GF-D8 (cell line): Measurements from ENCODE around the gene AKR1E2.

ENCODE experiments used
- DNase-seq: peaks from one replicate; lab custom pipeline; 2025; lab: John Stamatoyannopoulos, UW

The AKR1E2 gene

DNA sequence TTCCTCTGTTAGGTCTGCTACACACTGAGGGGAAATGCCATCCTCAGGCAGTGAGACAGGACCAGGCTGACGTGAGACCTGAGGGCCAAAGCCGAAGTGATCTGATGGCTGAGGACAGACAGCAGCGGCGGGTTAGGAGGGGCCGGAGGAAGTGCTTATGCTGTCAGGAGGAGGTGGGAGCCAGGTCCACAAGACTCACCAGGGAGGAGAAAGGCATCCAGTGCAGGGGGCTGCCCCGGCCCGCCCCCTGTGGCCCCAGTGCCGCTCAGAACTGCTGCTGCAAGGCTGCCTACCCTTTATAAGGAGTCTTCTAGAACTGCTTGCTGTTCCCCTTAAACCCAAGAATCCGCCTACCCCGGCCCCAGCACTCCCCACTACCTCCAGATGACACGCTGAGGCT lies 19.8 kb downstream of the AKR1E2 start:
- DNase-seq, result no peak

DNA sequence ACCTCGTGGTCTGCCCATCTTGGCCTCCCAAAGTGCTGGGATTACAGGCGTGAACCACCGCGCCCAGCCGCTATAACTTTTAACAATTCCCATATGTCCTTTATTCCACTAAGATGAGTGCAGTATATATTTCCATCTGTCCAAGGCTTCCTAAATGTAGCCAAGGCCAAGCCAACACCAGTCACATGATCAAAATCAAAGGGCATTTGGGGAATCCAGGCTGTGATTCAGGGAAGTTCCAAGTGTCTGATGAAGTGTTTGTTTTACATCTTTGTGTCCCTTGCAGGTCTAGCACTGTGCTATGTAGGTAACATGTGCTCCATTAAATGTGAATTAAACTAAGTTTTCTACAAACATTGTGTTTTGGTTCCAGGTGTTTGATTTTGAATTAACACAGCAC lies 20.8 kb downstream of the AKR1E2 start:
- no peak for DNase-seq

DNA sequence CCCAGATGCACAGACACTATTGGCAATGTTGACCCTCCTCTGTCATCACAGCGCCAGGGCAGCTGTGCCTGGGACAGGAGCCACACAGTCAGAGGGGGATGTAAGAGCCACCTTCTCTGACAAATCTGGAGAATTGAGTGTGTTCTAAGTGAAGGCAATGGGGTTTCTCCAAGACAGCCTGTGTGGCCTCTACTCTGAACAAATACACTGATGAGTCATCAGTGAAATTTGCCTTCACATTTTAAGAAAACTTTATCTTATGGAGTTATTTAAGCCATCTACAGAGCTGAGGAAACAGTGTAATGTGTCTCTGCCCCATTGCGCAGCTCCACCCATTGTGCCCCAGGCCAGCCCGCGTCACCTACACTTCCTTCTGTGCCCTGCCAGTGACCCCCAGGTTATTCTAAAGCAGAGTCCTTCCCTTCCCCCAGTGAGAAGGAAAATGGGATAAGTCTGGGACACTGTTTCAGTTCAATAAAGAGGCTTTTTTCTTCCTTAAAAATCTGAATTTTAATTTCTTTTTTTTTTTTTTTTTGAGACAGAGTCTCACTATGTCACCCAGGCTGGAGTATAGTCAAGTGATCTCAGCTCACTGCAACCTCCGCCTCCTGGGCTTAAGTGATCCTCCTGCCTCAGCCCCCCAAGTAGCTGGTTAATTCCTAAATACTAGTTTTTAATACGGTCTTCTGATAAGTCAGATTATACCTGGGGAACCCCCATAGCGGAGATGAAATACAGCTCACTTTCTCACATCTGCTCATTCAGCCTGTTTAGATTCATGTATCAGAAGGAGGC lies 21.8 kb downstream of the AKR1E2 start:
- no peak for DNase-seq

DNA sequence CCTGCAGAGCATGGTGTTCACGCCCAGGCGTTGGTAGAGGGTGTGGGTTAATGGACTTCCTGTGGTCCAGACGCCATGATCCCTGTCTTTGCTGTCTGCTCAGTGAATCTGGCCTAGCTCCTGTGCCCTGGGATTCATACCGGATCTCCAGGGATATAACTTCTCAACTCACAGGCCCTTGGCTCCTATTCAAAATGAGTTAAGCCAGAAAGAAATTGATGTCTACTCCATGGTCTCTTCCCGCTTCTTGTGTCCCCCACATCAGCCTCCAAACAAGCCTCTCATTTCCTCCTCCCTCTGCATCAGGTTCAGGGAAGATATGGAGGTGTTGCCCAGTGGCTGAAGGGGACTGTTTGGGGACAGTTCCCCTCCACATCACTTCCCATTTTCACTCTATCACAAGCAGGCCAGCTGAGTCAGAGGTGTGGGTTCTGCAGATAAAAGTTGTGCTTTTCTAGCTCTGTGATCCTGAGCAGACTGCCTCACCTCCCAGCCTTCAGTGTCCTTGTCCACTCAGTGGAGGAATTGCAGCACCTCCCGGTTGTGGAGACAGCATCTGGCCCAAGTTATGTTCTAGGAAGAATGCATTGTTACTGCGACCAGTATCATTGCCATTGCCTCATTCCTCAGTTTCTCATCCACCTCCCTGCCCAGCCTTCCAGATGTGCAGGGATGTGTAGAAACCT lies 22.5 kb downstream of the AKR1E2 start:
- no peak for DNase-seq

DNA sequence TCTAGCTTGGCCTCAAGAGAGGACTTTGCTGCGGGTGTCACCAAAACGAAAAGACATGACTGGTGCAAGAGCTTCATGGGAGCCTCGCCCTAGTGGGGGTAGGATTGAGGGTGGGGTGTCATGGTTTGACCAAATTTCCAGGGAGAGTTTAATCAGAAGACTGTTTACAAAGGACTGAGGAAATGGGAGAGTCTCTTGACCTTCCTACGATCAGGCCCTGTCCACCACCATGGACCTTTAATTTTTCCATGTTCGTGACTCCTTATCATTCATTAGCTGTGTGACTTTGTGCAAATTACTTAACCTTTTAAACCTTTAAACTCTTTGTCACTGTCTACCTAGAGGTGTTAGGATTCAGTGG lies 23.0 kb downstream of the AKR1E2 start:
- DNase-seq, result no peak

DNA sequence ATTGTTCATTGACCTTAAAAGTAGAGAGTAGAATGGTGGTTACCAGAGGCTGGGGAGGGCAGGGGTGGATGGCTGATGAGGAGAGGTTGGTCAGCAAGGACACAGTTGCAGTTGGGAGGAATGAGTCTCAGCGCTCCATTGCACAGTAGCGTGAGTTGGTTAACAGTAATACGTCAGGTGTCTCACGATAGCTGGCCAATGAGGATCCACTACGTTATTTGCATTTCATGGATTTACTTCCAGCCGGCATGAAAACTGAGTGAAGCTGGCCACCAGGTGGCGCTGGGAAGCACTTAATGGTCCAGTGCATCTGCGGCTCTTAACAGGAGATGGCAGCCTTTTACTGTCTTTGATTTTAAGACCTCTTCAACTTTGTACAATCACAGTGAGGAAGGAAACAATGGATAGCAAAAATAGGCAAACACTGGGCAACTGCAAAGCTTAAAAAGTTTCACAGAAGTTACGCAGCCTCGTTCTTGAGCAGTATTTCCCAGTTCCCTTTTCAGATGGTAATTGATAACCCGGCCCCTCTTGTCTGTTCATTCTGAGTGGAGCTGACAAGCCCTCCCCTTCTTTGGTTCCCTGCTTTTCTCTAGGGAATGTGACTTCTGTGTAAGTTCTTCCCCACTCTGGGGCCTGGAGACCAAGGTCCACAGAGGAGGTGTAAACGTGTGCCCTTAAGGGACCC lies 23.7 kb downstream of the AKR1E2 start:
- peak; percentile 49 for DNase-seq

DNA sequence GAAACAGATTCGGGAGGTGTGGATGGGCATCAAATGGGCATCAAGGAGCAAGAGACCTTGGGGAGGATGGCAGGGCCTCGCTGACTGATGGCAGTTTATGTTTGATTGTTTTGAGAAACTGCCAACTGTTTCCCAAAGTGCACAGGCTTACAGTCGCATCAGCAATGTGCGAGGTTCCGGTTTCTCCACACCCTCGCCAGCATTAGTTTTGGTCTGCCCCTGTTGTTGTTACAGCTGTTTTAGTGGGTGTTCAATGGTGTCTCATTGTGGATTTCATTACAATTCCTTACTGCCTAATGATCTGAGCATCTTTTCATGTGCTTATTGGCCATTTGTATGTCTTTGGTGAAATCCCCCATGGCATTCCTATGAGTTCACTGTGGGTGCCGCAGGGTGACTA lies 24.4 kb downstream of the AKR1E2 start:
- no peak for DNase-seq

DNA sequence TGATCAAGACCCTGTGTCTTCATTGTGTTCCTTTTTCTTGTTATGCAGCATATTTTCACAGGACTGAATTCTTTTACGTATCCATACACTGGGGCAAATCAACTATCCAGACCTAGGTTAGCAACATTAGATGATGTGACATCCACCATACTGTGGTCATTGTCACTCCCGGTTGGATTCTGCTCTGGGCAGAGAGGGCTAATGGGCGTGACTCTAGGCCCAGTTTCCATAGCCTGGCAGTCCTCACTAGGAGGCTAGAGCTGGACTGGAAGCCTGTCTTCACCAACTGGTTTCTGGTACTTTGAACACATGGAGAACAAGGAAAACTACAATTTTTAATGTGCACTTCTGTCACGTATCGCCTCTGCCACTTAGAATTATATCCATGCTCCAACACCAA lies 25.2 kb downstream of the AKR1E2 start:
- no peak for DNase-seq

DNA sequence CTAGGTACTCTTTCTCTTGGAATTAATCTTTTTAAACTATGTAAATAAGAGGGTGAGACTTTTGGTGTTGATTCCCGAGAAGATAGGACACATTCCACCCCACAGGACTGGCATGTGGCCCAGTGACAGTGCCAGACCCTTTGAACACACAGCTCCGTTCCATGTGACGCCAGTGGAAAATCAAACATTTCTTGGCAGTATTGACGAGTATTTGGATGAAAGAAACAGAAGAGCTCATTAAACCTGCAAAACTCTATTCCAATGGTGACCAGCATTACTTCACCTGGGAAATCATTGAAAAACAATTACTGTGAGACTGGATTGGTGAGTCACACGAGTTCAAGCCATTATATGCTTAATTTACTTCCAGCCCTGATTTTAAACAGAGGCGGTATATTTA lies 25.8 kb downstream of the AKR1E2 start:
- DNase-seq, result no peak

DNA sequence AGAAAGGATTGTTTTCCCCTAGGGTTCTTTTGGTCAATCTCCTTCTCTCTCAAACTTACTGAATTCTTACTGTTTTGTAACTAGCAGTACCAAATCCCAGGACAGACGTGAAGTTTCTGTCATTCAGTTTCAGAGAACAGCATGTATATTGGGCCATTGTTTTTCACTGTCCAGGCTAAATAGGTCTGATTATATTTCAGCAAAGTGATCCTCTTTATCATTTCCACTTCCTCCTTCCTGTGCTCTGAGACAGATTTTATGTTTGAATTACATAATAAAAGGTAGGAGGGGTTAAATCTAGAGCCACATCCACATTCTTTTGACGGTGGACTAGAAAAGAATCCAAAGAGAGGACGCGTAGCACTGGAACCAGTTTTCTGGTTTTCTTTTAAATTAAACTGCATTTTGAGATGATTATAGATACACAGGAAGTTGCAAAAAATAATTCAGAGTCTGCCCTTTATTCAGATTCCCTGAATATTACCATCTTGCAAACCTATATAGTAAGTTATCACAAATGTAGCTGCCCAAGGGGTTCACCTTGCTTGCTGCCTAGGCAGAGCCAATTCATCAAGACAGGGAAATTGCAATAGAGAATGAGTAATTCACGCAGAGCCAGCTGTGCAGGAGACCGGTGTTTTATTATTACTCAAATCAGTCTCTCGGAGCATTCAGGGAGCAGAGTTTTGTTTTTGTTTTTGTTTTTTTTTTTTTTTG lies 40.1 kb downstream of the AKR1E2 start:
- DNase-seq, result no peak

DNA sequence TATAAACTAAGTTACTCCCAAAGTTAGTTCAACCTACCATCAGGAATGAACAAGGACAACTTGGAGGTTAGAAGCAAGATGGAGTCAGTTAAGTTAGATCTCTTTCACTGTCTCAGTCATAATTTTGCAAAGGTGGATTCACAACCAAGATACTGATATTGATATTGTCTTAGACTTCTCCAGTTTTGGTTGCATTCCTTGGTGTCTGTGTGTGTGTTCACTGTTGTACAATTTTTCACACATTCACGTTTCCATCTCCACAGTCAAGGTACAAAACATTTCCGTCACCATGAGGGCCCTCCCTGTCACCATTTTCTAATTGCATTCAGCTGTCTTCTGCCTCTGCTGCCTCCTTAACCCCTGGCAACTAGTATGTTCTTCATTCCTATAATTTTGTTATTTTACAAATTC lies 41.1 kb downstream of the AKR1E2 start:
- no peak for DNase-seq

DNA sequence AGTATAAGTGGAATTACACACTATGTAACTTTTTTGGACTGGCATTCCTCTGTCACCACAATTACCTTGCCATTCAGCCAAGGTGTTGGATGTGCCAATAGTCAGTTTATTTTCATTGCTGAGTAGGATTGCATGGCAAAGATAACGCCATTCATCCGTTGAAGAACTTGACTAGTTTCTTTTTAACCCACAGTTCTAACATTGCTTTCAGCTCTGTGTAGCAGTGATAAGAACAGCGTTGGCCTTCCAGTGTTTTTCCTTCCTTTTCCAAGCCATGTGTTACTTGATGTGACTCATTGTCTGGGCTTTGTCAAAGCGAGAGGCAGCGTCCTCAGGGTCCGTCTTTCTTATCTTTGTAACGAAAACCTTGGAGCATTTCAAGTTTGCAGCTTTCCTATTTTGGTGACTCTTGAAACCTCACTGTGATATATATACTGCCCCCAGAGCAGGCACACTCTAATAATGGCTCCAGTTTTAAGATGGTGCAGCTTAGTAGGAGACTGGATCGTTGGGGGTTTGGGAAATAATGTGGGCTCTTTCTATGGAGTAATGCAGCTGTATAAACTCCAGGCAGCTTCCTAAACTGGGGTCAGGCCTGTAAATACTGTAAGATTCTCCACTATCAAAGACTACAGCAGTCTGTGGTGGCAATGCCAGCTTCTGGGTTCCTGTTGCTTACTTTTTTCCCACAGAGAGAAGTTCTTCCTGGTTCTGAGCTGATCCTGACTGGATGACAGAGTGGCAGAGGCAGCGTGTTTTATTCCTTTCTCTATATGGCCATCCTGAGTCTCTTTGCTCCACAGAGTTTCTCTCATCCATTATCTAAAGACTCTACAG lies 41.7 kb downstream of the AKR1E2 start:
- no peak for DNase-seq

DNA sequence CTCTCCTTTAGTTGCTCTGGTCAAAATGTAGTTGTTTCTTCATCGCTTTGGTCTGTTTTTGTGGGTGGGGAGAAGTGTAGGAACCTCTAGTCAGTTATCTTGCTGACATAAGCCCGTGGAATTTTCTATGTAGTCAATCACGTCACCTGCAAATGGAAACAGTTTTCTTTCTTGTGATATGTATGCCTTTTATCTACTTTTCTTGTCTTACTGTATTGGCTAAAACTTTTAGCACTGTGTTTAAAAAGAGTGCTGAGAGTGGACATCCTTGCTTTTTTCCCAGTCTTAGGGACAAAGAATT lies 42.3 kb downstream of the AKR1E2 start:
- no peak for DNase-seq

DNA sequence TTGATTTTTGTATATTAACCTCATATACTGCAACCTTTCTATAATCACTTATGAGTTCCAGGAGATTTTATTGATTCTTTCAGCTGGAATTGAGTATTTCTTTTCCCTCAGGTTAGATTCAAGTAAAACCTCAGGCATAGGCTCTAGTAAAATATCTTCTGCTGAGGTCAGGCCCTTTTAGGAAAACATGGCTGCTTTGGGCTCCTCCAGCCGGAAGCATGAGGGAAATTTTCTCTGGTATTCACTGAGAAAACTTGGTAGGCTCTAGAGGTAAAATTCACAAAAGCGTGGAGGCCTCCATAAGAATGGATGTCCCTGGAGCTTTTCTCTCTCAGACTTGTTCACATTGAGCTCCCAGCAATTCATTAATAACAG lies 56.7 kb downstream of the AKR1E2 start:
- no peak for DNase-seq

DNA sequence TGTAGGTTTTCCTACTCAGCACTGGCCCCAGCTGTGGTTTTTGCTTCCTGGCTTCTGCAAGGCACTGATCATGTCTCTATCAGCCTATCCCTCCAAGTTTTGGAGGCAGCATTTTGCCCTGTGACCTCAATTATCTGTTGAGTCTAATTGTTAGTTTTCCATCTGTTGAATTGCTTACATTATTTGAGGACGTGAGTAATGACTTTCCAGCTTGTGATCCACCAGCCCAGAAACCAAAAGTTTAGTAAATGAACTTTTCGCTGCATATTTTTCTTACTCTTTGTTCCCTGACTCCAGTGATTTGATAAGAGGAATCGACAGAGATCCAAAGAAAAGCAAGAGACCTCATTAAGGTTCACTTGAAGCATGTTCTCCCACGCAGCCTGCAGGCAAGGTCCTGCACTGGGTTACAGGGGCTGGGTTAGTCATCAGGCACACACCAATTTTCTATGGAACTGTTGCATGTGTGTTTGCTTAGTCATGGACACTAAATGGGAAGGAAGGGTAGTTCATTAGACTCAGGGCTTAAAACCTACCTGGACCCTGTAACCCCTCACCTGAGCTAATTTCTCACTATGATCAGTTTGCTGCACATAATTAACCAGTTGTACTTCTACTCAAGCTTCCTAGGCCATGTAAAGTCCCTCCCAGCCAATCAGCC lies 57.2 kb downstream of the AKR1E2 start:
- DNase-seq, result no peak

DNA sequence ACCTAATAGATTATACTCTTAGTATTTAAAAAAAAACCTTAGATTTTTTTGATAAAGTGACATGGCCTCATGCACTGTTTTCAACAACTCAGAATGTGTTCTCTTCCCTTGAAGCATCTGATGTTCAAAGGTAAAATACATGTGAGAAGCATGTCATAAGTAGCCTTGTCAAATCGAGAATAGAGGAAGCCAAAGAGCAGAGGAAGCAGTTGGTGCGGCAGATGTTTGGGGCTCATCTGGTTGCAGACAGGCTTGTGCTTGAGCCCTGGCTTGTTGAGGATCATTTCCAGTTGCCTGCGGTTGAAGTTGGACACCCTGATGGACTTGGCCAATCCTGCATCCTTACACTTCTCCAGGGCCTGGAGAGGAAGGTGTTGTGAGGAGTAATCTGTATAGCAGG lies 59.2 kb downstream of the AKR1E2 start:
- no peak for DNase-seq

DNA sequence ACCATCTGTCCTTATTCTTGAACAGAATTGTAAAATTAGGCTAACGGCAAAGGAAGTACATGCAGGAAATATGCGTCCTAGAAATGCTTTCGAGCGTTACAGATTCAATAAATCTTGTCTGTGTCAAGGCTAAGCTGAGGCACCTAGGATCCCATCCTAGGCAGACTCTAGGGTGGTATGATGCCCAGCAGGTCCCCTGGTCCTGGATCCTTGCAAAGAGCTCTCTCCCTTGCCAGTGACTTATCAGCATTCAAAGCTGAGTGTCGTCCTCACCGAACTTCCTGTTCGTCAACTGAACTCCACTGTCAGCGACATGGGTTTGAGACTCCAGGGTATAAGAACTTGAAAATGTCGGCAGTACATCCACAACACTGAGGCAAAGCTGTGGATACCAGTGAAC lies 61.5 kb downstream of the AKR1E2 start:
- no peak for DNase-seq

DNA sequence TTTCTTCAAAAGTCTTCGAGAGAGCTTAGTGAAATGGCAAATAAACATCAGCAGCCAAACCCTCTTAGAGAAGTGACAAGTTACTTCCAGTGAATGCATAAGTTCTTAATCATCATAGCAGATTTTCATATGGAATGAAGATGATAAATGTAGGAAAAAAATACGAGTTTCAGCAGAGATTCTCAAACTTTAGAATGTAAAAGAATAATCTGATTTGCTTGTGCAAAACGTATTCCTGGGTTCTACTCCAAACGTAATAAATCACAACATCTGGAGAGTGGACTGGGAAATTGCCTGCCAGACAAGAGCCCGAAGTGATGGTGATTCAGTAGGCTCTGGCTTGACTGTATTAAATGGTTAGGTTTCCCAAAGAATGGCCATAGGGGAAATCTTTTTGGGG lies 62.2 kb downstream of the AKR1E2 start:
- DNase-seq, result no peak

DNA sequence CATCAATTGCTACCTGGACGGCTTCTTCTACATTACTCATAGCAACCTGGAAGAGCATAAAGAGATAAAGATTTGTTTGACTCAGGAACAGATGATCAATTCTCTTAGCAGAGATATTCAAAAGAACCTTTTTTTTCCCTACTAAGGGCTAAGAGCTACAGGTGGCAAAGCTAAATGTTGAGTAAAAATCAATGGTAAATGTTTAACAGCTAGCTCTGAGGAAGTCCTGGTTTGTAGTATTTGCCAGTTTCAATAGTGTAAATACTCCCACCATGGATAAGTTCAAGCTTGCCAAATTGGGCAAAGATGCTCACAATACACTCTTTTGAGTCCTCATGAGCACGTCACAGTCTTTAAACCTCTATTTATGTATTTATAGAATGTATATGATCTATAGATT lies 64.0 kb downstream of the AKR1E2 start:
- DNase-seq, result no peak

DNA sequence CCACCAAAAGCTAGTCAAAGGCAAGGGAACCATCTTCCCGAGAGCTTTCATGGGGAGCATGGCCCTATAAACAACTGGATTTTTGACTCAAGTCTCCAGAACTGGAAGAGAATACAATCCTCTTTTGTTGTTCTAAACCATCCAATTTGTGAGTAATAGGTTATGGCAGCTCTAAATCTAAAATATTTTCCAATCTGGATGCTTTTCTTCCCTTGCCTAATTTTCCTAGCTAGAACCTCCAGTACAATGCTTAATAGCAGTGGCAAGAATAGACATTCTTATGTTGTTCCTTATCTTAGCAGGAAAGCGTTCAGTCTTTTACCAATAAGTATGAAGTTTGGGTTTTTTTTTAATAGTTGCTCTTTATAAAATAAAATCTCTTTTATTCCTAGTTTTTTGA lies 66.7 kb downstream of the AKR1E2 start:
- DNase-seq, result no peak

DNA sequence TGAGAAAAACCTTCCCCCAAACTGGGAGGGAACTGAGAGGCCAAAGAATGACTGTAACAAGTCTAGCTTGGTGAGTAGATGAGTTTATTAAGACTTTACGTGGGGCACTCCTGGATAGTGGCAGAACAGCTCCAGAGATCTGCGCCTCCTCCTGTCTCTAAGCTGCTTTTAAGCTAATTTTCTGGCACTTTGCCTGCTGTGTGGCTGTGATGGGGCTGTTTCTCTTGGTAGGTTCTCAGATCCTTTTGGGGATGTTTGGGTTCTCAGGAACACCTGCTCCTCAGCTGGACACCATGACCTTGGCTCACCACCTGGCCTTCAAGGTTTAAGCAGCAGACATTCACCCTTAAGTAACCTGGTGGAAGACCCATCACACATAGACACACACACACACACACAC lies 68.3 kb downstream of the AKR1E2 start:
- no peak for DNase-seq
